Keratinocyte (primary cell): ENCODE measurements around the gene TWNK. TPM values are rescaled to one million over a fixed set of nuclear protein-coding genes. Genes with fewer than 3 reads are reported as not detected.

Experiments
- DNase-seq: peaks from one replicate; pipeline ENCODE4 v3.0.0-alpha.2; 2011; ENCODE audit warnings: low read depth, missing footprints, low spot score
- FAIRE-seq: peaks from 2 replicates; lab custom pipeline; 2011; peaks lifted over from hg19 to GRCh38; lab: Jason Lieb, UNC
- H2AFZ ChIP-seq: 2 replicates; pipeline ENCODE4 v1.6.0; 2012; ENCODE audit warnings: low read length, control low read depth, inconsistent platforms; ENCODE audit not compliant: control insufficient read depth
- H3K27ac ChIP-seq: 2 replicates; pipeline ENCODE4 v1.5.1; 2011; ENCODE audit warnings: low read length; ENCODE audit not compliant: control insufficient read depth, insufficient read depth
- H3K27me3 ChIP-seq: 3 replicates; pipeline ENCODE4 v1.6.0; 2011; ENCODE audit warnings: low read length; ENCODE audit not compliant: control insufficient read depth, insufficient read depth; ENCODE audit errors: extremely low read depth
- H3K36me3 ChIP-seq, 2 experiments: 2 replicates in 1 of 2; 3 replicates in 1 of 2; pipeline ENCODE4 v1.5.1; 2011; ENCODE audit warnings: low read length in 2 of 2, mild to moderate bottlenecking in 1 of 2; ENCODE audit not compliant: control insufficient read depth in 2 of 2, insufficient read depth in 2 of 2; ENCODE audit errors: extremely low read depth in 1 of 2
- H3K4me1 ChIP-seq: 3 replicates; pipeline ENCODE4 v1.5.1; 2011; ENCODE audit warnings: low read length; ENCODE audit not compliant: control insufficient read depth, insufficient read depth; ENCODE audit errors: extremely low read depth
- H3K4me2 ChIP-seq: 3 replicates; pipeline ENCODE4 v1.6.0; 2011; ENCODE audit warnings: low read depth, low read length; ENCODE audit not compliant: control insufficient read depth, insufficient read depth; ENCODE audit errors: extremely low read depth
- H3K4me3 ChIP-seq, 3 experiments: fragments of 200-600 bp in 1 of 3; sonication (generic) in 1 of 3; 2 replicates in 2 of 3; 3 replicates in 1 of 3; pipeline ENCODE4 v1.5.1; 2011 to 2016; ENCODE audit warnings: low read length in 3 of 3, mild to moderate bottlenecking in 3 of 3, control low read depth in 2 of 3, inconsistent platforms in 1 of 3, low read depth in 1 of 3, mixed read lengths in 1 of 3, mixed run types in 1 of 3, moderate library complexity in 1 of 3; ENCODE audit not compliant: control insufficient read depth in 2 of 3, insufficient read depth in 2 of 3; ENCODE audit errors: extremely low read depth in 1 of 3
- H3K79me2 ChIP-seq: 2 replicates; pipeline ENCODE4 v1.6.0; 2012; ENCODE audit warnings: low read length; ENCODE audit not compliant: control insufficient read depth, insufficient read depth
- H3K9ac ChIP-seq: 3 replicates; pipeline ENCODE4 v1.6.0; 2011; ENCODE audit warnings: low read length; ENCODE audit not compliant: control insufficient read depth, insufficient read depth; ENCODE audit errors: extremely low read depth
- H3K9me1 ChIP-seq: 3 replicates; pipeline ENCODE4 v1.6.0; 2011; ENCODE audit warnings: low read length; ENCODE audit not compliant: control insufficient read depth, insufficient read depth; ENCODE audit errors: extremely low read depth
- H3K9me3 ChIP-seq: 2 replicates; pipeline ENCODE4 v1.5.1; 2012; ENCODE audit warnings: low read depth, low read length; ENCODE audit not compliant: control insufficient read depth
- H4K20me1 ChIP-seq: 3 replicates; pipeline ENCODE4 v1.6.0; 2011; ENCODE audit warnings: low read length; ENCODE audit not compliant: control insufficient read depth, insufficient read depth; ENCODE audit errors: extremely low read depth
- EZH2 ChIP-seq: IDR thresholded peaks from one replicate; pipeline ENCODE4 v1.6.1; 2012; ENCODE audit warnings: inconsistent platforms, mild to moderate bottlenecking, low read length, moderate library complexity
- dilution Hi-C: fragments of 300-500 bp; cut with MboI; formaldehyde crosslinking; loops from one replicate; pipeline ENCODE4 v1.7.0; 2020; ENCODE audit warnings: low sequenced_read_pairs; ENCODE audit not compliant: extremely low pct_ligation_motif_present
- polyA plus RNA-seq, 5 experiments: library from polyadenylated mRNA; depleted of rRNA in 3 of 5; stranded (reverse) in 3 of 5; stranded (forward) in 1 of 5; unstranded in 1 of 5; fragments of >200 nt; gene quantifications; 1 replicate in 1 of 5; 2 replicates in 3 of 5; 3 replicates in 1 of 5; pipeline versions ENCODE4 v1.2.1 to v1.2.3, GENCODE V29; 2011 to 2012; ENCODE audit warnings: missing spikeins in 2 of 5, low read depth in 1 of 5, low replicate concordance in 1 of 5
- TF ChIP-seq, protein P1 (sequence below), 3 experiments: IDR thresholded peaks in 1 of 3; conservative IDR thresholded peaks in 1 of 3; optimal IDR thresholded peaks in 1 of 3; 2 replicates in 2 of 3; 3 replicates in 1 of 3; pipeline versions ENCODE3 to v1.5.1; 2011; ENCODE audit warnings: low read length in 3 of 3, mild to moderate bottlenecking in 3 of 3, moderate library complexity in 2 of 3, control low read depth in 1 of 3, inconsistent platforms in 1 of 3; ENCODE audit not compliant: insufficient read depth in 2 of 3; ENCODE audit errors: extremely low read depth in 1 of 3

Gene TWNK
- polyA plus RNA-seq, 1 donor (not counting 4 experiments of a cell fraction or from before 2014, with no cell fraction given): 12.9 TPM

DNA sequence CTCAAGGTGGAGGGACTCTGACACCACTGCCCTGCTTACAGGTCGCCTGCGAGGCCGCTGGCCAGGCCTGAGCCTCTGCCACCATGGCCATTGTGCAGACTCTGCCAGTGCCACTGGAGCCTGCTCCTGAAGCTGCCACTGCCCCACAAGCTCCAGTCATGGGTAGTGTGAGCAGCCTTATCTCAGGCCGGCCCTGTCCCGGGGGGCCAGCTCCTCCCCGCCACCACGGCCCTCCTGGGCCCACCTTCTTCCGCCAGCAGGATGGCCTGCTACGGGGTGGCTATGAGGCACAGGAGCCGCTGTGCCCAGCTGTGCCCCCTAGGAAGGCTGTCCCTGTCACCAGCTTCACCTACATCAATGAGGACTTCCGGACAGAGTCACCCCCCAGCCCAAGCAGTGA lies 15.1 kb downstream of the TWNK start:
- FAIRE-seq: no peak
- Histone ChIP-seq H3K4me3 (no peak overlapping the region), H4K20me1 (no peaks in the 10 kb centered on the region), H3K4me1 (peaks cover 12% of the 10 kb centered on the region), H3K9ac (no peak overlapping the region), H3K27ac (no peak overlapping the region), H3K9me1 (no peaks in the 10 kb centered on the region), H3K27me3 (no peaks in the 10 kb centered on the region), H3K4me2 (no peak overlapping the region), H3K9me3 (no peaks in the 10 kb centered on the region), H3K79me2 (peaks cover 26% of the 10 kb centered on the region), H3K36me3 (peaks cover 15 to 26% of the 10 kb centered on the region in 2 experiments), H2AFZ (no peak overlapping the region)
- no peak for TF ChIP-seq EZH2
- TF ChIP-seq, protein P1, sequence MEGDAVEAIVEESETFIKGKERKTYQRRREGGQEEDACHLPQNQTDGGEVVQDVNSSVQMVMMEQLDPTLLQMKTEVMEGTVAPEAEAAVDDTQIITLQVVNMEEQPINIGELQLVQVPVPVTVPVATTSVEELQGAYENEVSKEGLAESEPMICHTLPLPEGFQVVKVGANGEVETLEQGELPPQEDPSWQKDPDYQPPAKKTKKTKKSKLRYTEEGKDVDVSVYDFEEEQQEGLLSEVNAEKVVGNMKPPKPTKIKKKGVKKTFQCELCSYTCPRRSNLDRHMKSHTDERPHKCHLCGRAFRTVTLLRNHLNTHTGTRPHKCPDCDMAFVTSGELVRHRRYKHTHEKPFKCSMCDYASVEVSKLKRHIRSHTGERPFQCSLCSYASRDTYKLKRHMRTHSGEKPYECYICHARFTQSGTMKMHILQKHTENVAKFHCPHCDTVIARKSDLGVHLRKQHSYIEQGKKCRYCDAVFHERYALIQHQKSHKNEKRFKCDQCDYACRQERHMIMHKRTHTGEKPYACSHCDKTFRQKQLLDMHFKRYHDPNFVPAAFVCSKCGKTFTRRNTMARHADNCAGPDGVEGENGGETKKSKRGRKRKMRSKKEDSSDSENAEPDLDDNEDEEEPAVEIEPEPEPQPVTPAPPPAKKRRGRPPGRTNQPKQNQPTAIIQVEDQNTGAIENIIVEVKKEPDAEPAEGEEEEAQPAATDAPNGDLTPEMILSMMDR (optimal IDR thresholded peaks at IDR 0.05 in 1 of 3, IDR thresholded peaks at IDR 0.05 in 1 of 3, conservative IDR thresholded peaks at IDR 0.05 in 1 of 3; ENCODE audit: extremely low read depth in 1 of 3, insufficient read depth in 2 of 3, low read length in 3 of 3): no peak
- dilution Hi-C loops: no loop called here
- DNase-seq: no peak

DNA sequence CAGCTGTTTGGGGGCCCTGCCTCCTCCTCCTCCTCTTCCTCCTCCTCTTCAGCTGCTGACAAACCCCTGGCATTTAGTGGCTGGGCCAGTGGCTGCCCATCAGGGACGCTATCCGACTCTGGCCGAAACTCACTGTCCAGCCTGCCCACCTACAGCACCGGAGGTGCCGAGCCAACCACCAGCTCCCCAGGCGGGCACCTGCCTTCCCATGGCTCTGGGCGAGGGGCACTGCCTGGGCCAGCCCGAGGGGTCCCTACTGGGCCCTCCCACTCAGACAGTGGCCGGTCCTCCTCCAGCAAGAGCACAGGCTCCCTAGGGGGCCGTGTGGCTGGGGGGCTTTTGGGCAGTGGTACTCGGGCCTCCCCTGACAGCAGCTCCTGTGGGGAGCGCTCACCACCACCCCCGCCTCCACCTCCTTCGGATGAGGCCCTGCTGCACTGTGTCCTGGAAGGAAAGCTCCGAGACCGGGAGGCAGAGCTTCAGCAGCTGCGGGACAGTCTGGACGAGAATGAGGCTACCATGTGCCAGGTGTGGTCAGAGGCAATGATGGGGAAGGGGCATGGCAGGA lies 16.4 kb downstream of the TWNK start:
- Histone ChIP-seq H3K36me3 (peaks cover 15 to 26% of the 10 kb centered on the region in 2 experiments), H3K9me1 (no peaks in the 10 kb centered on the region), H2AFZ (no peak overlapping the region), H3K79me2 (peaks cover 26% of the 10 kb centered on the region), H3K4me1 (peaks cover 6% of the 10 kb centered on the region), H3K4me3 (no peak overlapping the region), H3K9ac (no peak overlapping the region), H3K27me3 (no peaks in the 10 kb centered on the region), H3K4me2 (no peak overlapping the region), H3K27ac (no peak overlapping the region), H3K9me3 (no peaks in the 10 kb centered on the region), H4K20me1 (no peaks in the 10 kb centered on the region)
- FAIRE-seq (no peak), DNase-seq (no peak)
- TF ChIP-seq EZH2: no peak
- TF ChIP-seq, protein P1 (optimal IDR thresholded peaks at IDR 0.05 in 1 of 3, IDR thresholded peaks at IDR 0.05 in 1 of 3, conservative IDR thresholded peaks at IDR 0.05 in 1 of 3; ENCODE audit: extremely low read depth in 1 of 3, insufficient read depth in 2 of 3, low read length in 3 of 3): no peak
- dilution Hi-C loops: no loop called here
